ENCODE data around the gene MANBA. TPM values are rescaled to one million over a fixed set of nuclear protein-coding genes. Genes with fewer than 3 reads are reported as not detected.
"Not testable (repeated sequence)": the region's sequence is repeated elsewhere in the genome, so short reads cannot be mapped to it uniquely, and the experiment has no call there.

The MANBA gene
- total and polyA plus RNA-seq, 4 donors, result 19.9 to 100 (median 32.1) TPM

DNA sequence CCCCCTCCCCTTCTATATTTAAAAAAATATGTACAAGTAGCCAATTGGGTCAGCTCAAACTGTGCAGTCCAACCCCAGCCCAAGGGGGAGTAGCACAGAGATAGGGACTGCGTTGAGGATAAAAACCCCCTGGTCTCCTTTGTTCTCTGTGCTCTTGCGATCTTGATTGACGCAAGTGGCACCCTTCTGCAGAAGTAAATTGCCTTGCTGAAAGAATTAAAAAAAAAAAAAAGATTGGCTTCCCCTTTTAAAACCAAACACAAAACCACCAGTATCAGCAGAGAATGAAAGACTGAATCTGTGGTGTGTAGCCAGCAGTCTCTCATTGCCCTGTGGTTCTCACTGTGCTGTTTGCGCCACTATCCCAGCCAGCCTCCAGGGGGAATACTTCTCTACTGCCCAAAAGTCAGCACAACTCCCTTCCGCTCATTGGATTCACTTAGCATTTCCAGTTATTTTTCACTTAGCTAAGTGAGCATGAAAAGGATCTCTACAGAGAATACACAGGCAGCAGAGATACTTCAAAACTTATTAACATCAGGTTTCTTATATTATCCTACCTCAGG, 29.7 kb downstream of the MANBA start:
- 97 to 98% methylated on average over 5 of the region's 5 CpGs for WGBS, 2 donors

DNA sequence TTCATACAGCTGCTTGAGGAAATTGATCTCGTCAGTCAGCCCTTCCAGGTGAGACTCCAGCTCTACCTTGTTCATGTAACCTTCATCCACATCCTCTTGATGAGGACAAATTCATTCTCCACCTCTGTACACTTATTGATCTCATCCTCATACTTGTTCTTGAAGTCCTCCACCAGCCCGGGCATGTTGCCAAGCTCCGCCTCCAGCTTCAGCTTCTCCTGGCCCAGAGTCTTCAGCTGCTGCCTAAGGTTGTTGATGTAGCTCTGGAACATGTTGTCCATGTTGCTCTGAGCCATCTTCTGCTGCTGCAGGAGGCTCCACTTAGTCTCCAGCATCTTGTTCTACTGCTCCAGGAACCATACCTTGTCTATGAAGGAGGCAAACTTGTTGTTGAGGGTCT, 31.3 kb downstream of the MANBA start:
- ATAC-seq (ENCODE audit: insufficient read depth, low FRiP score); H3K9ac ChIP-seq (ENCODE audit: insufficient read depth in 1 of 2, low read length in 2 of 2); H3K27ac ChIP-seq (ENCODE audit: low read depth in 1 of 2, low read length in 1 of 2); H3K36me3 ChIP-seq (ENCODE audit: control insufficient read depth in 4 of 4, insufficient read depth in 4 of 4, low read length in 4 of 4); H3K9me3 ChIP-seq (ENCODE audit: control insufficient read depth in 4 of 4, insufficient read depth in 3 of 4, low read length in 3 of 4); H3K27me3 ChIP-seq (ENCODE audit: control insufficient read depth in 3 of 3, insufficient read depth in 3 of 3, low read length in 2 of 3); DNase-seq; H3K4me3 ChIP-seq: not testable (repeated sequence)
- 91 to 97% methylated on average over 3 of the region's 3 CpGs for WGBS, 2 donors
- H3K4me1 ChIP-seq (ENCODE audit: control insufficient read depth in 5 of 5, insufficient read depth in 5 of 5, low read length in 5 of 5), result peaks cover 2 to 18% (median 7%) of the 10 kb centered on the region in 5 donors

More for the DNA sequence above, 29.7 kb downstream of the MANBA start:
- H3K27me3 ChIP-seq (ENCODE audit: control insufficient read depth in 3 of 3, insufficient read depth in 3 of 3, low read length in 2 of 3), result no peaks in the 10 kb centered on the region
- ATAC-seq (ENCODE audit: insufficient read depth, low FRiP score), result no peak
- no peak overlapping the region for H3K9ac ChIP-seq (ENCODE audit: insufficient read depth in 1 of 2, low read length in 2 of 2)
- DNase-seq, result no peak
- peaks cover 0 to 3% (median under 1%) of the 10 kb centered on the region in 4 donors for H3K36me3 ChIP-seq (ENCODE audit: control insufficient read depth in 4 of 4, insufficient read depth in 4 of 4, low read length in 4 of 4)
- TF ChIP-seq, protein P1, sequence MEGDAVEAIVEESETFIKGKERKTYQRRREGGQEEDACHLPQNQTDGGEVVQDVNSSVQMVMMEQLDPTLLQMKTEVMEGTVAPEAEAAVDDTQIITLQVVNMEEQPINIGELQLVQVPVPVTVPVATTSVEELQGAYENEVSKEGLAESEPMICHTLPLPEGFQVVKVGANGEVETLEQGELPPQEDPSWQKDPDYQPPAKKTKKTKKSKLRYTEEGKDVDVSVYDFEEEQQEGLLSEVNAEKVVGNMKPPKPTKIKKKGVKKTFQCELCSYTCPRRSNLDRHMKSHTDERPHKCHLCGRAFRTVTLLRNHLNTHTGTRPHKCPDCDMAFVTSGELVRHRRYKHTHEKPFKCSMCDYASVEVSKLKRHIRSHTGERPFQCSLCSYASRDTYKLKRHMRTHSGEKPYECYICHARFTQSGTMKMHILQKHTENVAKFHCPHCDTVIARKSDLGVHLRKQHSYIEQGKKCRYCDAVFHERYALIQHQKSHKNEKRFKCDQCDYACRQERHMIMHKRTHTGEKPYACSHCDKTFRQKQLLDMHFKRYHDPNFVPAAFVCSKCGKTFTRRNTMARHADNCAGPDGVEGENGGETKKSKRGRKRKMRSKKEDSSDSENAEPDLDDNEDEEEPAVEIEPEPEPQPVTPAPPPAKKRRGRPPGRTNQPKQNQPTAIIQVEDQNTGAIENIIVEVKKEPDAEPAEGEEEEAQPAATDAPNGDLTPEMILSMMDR (IDR thresholded peaks at IDR 0.05; ENCODE audit: control extremely low read depth, extremely low read depth), result no peak
- no peak overlapping the region for H3K4me3 ChIP-seq
- H3K27ac ChIP-seq (ENCODE audit: low read depth in 1 of 2, low read length in 1 of 2), result no peak overlapping the region
- H3K4me1 ChIP-seq (ENCODE audit: control insufficient read depth in 5 of 5, insufficient read depth in 5 of 5, low read length in 5 of 5), result peaks cover 6 to 23% (median 9%) of the 10 kb centered on the region in 5 donors
- no peaks in the 10 kb centered on the region for H3K9me3 ChIP-seq (ENCODE audit: control insufficient read depth in 4 of 4, insufficient read depth in 3 of 4, low read length in 3 of 4)

DNA sequence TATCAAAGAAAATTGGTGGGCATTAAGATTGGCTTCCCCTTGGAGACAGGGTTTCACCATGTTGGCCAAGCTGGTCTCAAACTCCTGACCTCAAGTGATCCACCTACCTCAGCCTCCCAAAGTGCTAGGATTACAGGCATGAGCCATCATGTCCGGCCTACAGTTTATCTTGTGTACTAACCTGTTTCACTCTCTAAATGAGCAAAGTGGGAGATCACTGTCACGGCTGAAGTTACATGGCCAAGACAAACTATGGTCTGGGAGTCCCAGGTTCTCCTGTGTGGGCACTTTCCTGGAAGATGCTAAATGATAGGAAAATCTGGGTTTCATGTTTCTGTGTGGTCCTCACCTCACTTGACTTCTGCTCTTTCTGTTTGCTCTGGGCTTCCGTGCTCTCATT, 33.8 kb downstream of the MANBA start:
- 96 to 100% methylated on average over 3 of the region's 3 CpGs for WGBS, 2 donors

DNA sequence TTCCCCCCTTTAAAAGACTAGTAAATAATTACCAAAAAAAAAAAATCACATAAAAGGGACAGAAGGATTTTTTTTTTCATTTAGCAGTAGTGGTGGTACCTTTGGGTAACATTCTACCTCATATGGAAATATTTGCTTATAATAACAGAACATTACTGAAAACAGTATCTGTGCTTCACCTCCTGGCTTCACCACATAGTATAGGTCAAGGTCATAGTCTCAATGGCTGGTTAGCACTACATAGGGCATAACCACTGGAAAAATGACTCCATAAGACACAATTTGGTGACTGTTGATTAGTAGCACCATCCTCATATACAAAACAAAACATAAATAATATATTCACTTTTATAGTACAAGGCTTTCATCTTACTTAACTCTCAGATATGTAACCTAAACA, 34.7 kb downstream of the MANBA start:
- H3K4me3 ChIP-seq, result no peak overlapping the region
- H3K27me3 ChIP-seq (ENCODE audit: control insufficient read depth in 3 of 3, insufficient read depth in 3 of 3, low read length in 2 of 3), result no peaks in the 10 kb centered on the region
- H3K27ac ChIP-seq (ENCODE audit: low read depth in 1 of 2, low read length in 1 of 2), result no peak overlapping the region
- no peak overlapping the region for H3K9ac ChIP-seq (ENCODE audit: insufficient read depth in 1 of 2, low read length in 2 of 2)
- TF ChIP-seq, protein P1 (IDR thresholded peaks at IDR 0.05; ENCODE audit: control extremely low read depth, extremely low read depth), result no peak
- H3K36me3 ChIP-seq (ENCODE audit: control insufficient read depth in 4 of 4, insufficient read depth in 4 of 4, low read length in 4 of 4), result peaks cover 0 to 3% (median 2%) of the 10 kb centered on the region in 4 donors
- H3K4me1 ChIP-seq (ENCODE audit: control insufficient read depth in 5 of 5, insufficient read depth in 5 of 5, low read length in 5 of 5), result peaks cover 0 to 2% (median 0%) of the 10 kb centered on the region in 5 donors
- ATAC-seq (ENCODE audit: insufficient read depth, low FRiP score) (no peak), DNase-seq (no peak)
- H3K9me3 ChIP-seq (ENCODE audit: control insufficient read depth in 4 of 4, insufficient read depth in 3 of 4, low read length in 3 of 4), result no peaks in the 10 kb centered on the region

More for the DNA sequence above, 33.8 kb downstream of the MANBA start:
- ATAC-seq (ENCODE audit: insufficient read depth, low FRiP score); H3K9me3 ChIP-seq (ENCODE audit: control insufficient read depth in 4 of 4, insufficient read depth in 3 of 4, low read length in 3 of 4); H3K4me1 ChIP-seq (ENCODE audit: control insufficient read depth in 5 of 5, insufficient read depth in 5 of 5, low read length in 5 of 5); H3K9ac ChIP-seq (ENCODE audit: insufficient read depth in 1 of 2, low read length in 2 of 2); H3K27me3 ChIP-seq (ENCODE audit: control insufficient read depth in 3 of 3, insufficient read depth in 3 of 3, low read length in 2 of 3); H3K36me3 ChIP-seq (ENCODE audit: control insufficient read depth in 4 of 4, insufficient read depth in 4 of 4, low read length in 4 of 4); H3K27ac ChIP-seq (ENCODE audit: low read depth in 1 of 2, low read length in 1 of 2); H3K4me3 ChIP-seq; DNase-seq: not testable (repeated sequence)

Data from lung (tissue), 12 donors.